Cortex of kidney (tissue), 1 donor: ENCODE results near the gene PACS2.
"Not testable (repeated sequence)": the region's sequence is repeated elsewhere in the genome, so short reads cannot be mapped to it uniquely, and the experiment has no call there.

Experiments used
- DNase-seq: peaks from one replicate; lab custom pipeline; 2025; lab: John Stamatoyannopoulos, UW

PACS2 gene

DNA sequence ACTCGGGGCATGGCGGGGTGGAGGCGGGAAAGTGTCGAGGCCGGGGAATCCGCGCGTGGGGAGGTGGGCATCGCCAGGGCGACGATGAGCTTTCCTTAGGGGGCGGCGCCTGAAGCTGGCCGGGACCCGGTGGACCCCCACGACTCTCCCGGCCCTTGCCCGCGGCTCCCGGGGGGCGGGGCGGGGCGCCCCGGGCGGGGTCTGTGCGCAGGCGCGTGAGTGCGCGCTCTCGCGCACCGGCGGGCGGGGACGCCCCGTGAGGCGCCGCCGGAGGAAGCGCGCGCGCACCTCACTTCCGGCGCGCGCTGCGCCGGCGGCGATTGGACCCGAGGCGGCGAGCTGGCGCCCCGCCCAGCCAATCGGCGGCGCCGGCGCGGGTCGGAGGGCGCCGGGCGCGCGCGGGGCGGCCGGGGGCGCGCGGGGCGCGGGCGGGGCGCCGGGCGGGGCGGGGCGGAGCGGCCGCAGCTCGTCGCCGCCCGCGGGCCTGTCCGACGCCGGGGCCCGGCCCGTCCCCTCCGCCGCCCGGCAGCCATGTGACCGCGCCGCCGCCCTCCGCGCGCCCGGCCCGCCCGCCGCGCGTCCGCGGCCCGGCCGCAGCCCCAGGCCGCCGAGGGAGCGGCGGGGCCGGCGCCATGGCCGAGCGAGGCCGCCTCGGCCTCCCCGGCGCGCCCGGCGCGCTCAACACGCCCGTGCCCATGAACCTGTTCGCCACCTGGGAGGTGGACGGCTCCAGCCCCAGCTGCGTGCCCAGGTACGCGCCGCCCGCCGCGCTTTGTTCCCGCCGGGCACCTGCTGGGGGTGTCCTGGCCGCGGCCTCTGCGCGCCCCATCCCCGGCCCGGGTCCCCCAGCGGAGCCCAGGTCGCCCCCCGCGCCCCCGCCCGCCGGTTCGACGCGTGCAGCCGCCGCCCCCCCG, at the start of gene PACS2:
Gene PACS2, plus strand, starts transcription at position 462 of the 914 bp plus-strand sequence. Its CDS starts 171 bp downstream, at position 633.
- DNase-seq: no peak

DNA sequence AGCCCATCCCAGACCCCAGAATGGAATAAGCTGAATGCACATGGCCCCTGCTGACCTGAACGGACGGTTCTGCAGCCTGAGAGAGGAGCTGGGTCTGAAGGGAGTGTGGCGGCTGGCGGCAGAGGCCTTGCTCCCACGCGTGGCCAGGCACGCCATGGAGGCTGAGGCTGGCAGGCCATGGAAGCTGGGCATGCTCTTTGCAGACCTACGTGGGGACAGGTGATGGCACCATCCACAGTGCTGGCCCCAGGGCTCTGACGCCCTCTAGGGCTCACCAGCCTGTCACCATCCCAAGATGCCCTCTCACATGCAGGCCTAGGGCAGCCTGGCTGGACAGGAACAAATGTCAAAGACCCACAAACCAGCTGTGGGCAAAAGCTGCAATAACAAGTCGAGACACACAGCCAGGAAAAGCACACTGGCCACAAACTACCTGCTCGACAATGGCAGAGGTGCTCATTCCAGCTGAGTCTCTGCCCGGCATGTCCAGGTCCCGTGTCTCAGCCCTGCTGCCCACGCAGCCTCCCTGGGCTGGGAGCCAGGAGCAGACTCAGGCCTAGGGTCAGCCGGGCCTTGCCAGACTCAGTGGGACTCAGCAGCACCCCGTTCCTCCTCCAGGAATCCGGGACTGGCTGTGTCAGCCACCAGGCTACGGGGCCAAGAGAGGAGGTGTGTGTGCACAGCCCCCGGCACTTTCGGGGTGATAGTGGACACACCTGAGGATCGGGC, 46.6 kb upstream of the PACS2 start:
- no peak for DNase-seq

DNA sequence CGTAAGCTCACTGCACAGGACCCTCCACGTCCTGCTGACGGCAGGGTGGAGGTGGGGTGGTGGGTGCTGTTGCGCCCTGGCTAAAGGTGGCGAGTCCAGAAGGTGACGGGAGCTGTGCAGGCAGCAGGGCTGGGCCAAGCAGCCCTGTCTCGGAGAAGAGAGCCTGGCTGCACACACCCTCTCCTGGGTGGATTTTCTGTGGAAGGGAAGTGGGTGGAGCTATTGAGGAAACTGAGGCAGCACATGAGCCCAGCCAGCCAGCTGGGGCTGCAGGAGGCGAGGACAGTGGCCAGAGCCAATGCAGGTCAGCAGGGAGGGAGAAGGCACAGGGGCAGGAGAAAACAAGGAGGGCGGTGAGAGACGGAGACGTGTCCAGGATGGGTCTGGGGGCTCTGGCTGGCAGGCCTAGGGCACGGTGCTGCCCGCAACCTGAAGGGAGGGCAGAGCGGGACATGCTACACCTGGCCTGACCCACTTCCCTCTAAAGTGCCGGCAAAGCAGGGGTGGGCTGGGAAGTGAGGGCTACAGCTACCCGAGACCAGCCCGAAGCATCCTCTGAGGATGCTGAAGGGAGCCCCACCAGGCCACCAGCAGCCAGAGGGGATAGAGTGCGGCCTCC, 45.7 kb upstream of the PACS2 start:
- DNase-seq: no peak

DNA sequence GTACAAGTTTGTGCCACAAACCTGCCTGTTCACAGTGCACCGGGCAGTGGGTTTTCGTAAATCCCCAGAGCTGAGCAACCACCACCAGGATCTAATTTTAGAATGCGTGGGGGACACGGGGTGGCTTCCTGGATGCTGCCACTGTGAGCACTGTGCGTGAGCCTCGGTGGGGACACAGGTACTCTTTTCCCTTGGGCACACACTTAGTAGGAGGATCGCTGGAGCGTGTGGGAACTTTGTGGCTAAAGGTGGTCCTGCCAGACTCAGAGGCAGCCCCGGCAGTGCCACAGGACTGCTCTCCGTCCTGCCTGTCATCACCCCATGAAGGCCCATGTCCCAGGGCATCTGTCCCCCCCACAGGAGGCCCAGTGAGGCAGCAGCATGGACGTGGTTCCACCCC, 45.1 kb upstream of the PACS2 start:
- DNase-seq: no peak

DNA sequence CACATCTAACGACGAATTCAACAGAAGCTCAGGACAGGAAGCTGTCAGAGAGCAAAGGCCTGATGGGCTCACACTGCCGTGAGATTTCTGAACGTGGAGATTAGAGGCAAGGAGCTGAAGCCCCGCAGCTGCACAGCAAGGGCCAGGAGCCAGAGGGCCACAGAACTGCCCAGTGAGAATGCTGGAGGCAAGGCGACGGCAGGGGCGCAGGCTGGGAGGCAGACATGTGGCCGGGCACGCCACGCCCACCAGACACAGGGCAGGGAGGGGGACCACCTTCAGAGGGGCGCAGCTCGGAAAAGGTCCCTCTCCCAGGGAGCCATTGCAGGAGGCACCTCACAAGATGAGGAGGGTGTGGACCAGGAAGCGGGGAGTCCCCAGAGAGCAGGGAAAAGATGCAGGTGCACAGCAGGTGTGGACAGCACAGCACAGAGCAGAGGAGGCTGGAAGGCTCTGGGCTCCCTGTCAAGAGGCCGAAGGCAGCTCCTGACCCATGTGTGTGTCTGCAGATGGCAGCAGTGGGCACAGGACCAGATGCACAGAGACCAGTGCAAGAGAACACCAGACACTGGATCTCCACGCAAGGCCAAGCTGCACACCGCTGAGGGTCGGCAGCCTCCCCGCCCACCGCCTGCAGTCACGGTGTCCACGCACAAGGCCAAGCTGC, 43.2 kb upstream of the PACS2 start:
- no peak for DNase-seq

DNA sequence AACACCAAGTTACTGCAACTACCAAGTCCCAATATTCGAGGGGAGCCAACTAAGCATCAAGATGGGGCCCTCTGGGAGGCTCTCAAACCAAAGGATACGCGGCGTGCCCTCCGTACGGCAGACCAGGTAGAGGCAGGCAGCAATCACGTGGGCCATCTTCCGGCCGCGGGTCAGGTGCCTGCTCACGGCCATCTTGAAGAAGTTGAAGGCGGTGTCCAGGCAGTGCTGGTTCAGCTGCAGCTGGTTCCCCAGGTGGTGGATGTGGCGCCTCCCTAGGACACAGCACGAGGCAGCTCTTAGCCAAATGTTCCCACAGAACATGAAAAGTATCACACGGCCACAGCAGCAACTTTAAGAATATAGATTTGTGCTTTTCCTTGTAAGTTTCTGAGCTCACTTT, 41.9 kb upstream of the PACS2 start:
- no peak for DNase-seq

DNA sequence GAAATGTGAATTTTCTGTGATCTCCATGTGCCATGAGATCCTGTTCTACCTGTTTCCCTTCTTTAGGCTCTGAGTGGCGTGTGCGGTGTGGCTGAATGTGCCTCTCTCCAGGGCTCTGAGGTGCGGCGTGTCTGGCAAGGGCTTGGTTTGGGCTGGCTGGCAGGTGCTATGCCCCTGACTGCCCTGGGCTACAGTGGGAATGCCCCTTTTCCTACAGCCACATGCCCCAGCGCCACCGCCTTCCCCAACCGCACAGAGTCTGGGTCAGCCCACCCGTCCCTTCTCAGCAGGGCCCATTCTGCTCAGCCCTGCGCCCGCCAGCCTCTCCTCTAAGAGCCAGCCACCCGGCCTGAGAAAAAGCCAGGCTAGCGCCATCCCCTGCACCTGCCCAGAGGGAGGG, 41.5 kb upstream of the PACS2 start:
- no peak for DNase-seq

DNA sequence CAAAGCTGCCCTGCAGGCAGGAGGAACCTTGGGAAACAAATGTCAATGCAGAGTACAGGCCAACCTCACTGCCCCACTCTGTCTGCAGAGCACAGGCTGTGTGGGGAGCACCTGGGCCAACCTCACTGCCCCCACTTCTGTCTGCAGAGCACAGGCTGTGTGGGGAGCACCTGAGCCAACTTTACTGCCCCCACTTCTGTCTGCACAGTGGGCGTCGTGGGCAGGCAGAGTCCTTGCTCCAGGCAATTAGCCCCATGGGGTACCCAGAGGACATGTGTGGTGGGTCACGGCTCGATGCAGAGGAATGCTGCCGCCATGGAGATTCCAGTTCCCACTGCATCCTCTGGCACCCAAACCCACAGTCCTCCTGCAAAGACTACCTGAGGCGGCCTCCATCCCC, 39.9 kb upstream of the PACS2 start:
- no peak for DNase-seq

DNA sequence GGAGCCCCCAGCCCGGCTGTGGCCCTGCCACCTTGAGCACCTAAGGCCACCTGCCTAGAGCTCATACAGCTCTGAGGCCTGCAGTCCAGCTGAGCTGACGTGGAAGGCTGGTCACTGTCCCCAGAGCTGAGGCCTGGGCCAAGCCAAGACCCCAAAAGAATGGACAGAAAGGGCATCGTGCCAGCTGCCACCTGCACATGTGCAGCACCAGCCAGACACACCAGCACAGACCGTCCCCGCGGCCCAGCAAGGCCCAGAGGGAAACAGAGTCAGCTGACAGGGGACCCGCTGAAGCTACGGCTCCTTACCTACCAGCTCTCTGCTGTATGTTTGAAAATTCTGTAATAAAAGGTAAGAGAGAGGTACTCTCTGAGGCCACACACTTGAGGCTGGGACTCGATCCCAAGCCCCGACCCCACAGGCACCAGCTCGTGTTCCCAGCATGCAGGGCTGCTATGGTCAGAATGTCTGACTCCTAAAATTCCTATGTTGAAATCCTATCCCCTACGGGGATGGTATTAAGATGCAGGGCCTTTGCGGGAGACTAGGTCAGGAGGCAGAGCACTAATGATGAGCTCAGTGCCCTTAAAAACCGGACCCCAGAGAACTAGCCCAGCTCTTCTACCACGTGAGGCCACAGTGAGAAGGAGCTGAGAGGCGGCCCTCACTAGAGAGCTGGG, 39.1 kb upstream of the PACS2 start:
- no peak for DNase-seq

DNA sequence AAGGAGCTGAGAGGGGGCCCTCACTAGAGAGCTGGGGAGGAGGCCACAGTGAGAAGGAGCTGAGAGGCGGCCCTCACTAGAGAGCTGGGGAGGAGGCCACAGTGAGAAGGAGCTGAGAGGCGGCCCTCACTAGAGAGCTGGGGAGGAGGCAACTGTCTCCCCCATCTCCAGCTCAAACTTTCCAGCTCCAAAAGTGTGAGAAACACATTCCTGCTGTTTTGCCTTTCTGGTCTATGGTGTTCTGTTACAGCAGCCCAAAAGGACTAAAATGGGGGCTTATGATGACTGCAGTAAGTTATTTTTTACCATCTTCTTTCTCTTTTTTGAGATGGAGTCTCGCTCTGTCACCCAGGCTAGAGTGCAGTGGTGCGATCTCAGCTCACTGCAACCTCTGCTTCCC, 37.1 kb upstream of the PACS2 start:
- not testable (repeated sequence) for DNase-seq

DNA sequence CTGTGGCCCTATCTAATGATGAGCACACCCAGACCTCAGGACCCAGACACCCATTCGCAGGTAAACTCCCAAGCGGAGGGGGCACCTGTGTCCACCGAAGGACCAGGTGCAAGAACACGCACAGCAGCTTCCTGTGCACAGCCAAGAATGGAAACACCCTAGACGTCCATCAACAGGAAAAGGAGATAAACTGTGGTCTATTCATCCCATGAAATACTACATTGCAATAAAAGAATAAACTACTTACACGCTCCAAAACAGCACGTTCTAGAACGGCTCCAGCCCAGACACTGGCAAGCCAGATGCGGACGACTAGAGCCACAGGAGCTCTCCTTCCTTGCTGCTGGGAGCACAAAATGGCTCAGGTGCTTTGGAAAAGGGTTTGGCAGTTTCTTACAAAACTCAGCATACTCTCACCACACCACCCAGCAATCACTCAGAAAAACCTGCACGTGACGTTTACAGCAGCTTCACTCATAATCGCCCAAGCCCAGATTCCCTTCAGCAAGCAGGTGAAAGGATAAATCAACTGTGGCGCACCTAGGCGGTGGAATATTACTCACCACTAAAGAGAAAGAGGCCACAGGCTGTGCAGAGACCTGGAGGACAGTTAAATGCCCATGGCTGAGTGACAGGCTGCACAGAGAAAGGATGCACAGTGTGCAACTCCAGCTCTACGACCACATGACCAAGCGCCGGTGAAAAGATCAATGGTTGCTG, 34.7 kb upstream of the PACS2 start:
- no peak for DNase-seq

DNA sequence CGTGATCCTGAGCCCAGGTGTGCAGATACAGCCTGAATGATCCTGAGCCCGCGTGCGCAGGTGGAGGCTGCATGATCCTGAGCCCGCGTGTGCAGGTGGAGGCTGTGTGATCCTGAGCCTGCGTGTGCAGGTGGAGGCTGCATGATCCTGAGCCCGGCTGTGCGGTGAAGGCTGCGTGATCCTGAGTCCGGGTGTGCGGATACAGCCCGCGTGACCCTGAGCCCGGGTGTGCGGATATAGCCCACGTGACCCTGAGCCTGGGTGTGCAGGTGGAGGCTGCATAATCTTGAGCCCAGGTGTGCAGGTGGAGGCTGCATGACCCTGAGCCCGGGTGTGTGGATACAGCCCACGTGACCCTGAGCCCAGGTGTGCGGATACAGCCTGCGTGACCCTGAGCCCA, 34.0 kb upstream of the PACS2 start:
- DNase-seq: no peak

DNA sequence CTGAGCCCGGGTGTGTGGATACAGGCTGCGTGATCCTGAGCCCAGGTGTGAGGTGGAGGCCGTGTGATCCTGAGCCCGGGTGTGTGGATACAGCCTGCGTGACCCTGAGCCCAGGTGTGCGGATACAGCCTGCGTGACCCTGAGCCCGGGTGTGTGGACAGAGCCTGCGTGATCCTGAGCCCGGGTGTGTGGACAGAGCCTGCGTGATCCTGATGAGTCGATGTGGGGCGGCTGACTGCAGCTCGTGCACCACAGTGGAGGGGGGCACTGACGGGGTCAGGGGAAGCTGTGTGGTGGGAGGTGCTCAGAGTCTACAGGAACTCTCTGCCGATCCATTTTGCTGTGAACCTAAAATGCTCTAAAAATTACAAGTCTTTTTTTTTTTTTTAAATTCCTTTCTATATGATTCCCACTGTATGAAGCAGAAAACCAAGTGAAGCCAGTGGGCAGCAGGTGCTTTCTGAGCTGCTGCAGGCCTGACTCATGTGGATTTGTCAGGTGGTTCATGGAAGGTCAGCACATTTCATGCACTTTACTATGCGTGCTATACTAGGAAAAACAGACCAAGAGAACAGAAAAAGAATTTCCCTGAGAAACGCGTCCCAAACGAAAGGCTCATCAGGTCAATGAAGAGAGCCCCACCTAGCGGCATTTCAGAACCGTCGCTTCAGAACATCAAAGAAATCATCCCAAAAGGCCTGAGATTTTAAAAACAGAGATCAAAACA, 33.0 kb upstream of the PACS2 start:
- no peak for DNase-seq

DNA sequence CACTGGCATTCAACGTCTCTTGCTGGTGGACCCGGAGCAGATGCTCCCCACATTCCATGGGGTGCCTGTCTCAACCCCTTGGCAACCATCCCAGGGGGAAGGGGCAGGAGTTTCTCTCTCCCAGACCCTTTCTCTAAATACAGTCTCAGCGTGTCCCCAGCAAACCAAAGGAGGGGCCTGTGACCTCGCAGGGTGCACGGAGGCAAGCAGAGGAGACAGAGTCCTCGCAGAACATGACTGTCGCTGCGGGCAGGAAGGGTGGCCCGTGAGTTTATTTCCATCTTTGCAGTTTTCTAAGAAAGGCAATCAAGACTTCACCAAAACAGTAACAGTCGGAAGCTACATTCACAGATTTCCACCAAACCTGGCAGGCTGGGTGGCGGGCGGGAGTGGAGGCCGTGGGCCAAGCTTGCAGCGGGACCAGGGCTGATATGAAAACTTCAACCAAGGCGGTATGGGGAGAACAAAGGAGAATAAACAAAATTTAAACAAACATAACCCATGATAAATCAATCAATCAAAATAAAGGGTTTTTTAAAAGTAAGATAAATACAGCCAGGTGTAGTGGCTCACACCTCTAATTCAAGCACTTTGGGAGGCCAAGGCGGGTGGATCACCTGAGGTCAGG, 32.3 kb upstream of the PACS2 start:
- DNase-seq: no peak

DNA sequence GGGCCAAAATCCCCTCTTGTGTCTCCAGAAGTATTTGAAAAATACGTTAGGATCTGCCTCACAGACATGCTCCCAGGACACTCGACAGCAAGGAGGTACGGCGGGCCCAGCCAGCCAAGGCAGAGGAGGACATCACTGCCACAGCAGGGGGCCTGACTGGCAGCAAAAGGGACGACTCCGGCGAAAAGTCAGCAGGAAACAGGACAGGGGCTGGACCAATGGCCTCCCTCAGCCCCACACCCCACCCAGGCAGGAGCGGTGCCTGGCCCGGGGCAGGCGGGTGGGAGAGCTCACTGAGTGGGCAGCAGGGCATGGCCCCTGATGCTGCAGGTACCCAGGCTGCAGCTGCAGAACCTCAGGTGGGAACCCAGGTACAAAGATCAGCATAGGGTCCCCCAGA, 31.5 kb upstream of the PACS2 start:
- DNase-seq: no peak

DNA sequence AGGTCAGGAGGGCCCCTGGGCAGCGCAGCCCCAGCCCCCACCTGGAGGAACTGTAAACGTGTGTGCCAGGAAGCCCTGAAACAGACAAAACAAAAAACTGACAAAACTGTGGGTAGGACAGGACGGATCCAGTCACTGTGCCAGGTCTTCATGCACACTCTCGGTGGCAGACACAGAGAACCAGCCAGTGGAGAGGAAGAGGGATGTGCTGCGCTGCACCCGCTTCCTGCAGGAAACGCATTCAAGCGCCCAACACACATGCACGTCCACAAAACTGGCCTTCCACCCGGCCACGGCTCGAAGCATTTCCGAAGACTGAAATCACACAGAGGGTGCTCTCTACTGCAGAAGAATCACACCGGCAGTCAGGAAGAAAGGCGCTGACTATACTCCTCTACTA, 30.6 kb upstream of the PACS2 start:
- DNase-seq: no peak

DNA sequence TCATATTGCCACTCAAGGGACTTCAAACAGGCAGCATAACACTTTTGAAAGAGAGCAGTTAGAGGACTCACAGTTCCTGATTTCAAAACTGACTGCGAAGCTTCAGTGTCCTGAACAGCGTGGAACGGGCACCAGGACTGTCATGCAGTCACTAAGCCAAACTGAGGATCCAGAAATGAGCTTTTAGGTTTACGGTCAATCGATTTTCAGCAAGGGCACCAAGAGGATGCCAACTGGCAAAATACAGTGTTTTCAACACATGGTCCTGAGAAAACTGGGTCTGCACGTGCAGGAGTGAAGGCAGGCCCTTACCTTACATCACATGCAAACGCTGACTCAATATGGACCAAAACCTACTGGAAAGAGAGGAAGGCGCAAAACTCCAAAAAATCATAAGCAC, 29.4 kb upstream of the PACS2 start:
- DNase-seq: no peak

DNA sequence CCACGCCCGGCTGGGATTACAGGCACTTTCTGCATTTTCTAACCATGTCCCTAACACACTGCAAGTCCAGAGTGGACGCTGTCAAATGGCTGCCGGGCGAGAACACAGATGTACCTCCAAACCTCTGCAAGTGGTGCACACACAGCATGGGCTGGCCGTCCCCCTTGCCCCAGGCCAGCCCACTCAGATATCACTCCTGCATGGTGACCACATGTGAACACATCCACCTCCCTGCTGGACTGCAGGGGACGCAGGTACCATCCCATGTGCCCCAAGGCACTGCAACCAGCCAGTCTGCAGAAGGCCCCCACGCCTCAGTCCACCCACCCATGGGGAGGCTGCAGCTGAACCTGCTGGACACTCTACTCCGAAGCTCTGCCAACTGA, 27.8 kb upstream of the PACS2 start:
- DNase-seq: no peak

DNA sequence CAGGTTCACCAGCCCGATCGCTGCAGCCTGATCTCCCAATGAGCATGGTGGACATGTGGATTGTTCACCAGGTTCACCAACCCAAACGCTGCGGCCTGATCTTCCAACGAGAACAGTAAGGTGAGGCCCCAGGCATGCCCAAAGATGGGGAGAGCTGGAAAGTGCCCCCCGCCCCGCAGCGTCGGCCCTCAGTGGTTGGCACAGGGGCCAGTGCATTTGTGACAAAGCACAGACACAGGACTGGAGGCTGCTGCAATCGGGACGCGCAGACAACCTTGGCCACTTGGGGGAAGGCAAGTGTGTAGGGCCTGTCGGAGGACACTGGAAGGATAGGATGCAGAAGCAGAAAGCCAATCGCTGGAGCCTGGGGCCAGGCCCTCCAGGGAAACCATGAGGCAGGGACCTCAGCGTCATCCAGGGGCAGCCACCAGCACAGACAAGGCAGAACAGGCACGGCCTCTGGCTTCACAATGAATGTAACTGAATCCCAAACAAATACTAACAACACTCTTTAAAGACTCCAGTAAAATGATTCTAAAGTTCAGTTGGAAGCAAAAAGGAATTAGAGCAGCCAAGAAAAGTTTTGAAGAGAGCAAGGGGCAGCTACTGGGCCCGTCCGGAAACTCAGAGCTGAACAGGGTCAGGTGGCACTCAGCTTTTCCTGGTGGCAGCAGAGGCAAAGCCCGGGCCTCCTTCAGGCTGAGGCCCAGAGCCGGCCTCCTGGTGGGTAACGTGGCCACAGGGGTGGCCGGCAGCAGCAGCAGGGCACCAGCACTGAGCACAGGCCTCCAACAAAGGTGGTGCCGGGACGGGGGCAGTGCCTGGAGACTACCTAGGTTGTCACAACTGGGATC, 27.1 kb upstream of the PACS2 start:
- no peak for DNase-seq
